ENCODE data around the gene TNFRSF13B.
"Not testable (repeated sequence)": the region's sequence is repeated elsewhere in the genome, so short reads cannot be mapped to it uniquely, and the experiment has no call there.

The TNFRSF13B gene

DNA sequence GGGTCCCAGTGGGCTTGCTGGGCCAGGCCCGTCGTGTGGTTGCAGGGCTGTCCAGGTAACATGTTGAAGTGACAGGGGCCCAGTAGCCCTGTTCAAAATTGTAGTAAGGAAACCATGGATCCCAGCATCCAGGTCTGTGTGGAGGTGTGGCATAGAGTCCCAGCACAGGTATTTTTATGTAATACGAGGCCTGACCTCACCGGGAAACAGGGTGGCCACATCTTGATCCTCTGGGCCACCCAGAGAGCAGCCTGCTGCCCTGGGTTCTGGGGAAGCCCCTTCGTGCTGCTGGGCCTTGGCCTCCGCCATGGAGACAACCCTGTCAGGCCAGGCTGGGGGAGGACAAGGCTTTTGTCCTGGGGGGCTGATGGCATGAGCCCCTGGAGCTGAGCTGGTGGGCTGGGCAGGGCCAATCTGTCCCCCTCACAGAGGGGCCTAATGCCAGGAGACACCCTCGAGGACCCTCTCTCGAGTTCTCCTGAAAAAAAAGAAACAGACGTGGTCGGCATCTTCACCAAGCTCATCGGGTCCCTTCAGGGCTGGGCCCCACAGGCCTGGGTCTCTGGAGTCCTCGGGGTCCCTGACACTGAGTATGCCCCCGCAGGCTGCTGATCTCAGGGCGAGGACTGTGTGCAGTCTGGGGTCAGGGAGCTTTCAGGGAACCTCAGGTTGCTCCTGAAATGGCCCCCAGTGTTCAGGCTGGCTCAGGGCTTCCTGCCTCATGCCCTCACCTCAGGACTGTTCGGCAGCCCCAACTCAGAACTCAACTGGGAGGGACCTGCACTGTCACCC lies 47.8 kb downstream of the TNFRSF13B start:
- no peak for DNase-seq

DNA sequence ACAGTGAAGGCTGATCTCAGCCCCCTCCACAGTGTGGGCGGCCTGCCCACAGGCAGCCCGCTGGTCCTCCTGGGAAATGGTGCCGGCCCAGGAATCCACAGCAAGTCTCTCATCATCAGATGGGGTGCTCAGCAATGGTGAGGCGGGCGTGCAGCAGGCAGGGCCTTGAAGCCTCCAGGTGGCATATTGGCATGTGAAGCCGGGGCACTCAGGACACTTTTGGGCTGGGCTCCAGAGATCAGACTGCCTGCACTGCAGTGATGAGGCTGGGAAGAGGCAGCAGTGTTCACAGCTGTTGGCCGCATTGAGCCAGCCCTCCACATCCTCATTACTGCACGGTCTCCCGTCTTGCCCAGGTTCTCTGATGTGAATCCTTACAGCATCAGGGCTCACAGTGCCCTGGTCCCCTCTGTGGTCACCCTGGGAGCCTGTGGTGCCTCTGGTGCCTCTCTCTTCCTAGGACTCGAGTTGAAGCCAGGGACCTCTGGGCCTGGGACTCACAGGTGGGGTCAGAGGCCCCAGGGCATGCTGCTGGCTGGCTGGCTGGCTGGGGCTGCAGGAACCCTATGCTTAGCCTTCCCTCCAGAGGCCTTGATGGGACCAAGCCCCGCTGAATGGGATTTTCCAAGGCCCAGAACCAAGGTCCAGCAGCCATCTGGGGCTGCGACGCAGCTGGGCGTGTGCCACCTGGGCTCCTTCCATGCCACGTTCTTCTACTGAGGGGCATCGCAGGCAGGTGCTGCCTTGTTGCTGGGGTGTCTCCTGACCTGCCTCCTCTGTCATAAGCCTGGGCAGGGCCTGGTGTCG lies 48.6 kb downstream of the TNFRSF13B start:
- no peak for DNase-seq

DNA sequence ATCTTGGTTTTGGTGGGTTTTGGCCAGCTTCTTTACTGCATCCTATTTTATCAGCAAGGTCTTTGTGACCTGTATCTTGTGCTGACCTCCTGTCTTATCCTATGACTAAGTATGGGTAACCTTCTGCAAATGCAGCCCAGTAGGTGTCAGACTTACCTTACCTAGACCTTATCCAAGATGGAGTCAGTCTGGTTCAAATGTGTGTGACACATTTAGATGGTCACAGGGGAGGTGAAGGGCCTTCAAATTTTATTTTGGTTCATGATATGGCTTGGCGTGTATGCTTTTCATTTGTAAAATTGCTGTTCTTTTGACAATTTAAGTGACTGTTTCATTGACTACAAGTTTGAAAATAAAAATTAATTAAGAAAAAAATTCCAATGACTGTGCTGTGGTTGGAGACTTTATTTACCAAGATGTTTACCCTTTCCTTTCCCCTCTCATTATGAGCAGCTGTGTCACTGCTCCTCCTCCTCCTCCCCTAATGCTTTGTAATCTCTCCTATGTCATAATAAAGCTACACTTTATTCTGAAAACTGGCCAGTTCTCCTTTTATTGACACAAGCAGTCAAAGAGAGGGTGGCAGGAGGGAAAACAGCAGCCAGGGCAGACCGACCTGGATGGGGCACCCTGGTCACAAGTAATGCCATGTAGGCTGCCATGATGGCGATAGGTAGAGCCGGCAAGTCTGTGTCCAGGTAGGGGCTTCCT lies 49.4 kb downstream of the TNFRSF13B start:
- DNase-seq = peak; percentile 16

DNA sequence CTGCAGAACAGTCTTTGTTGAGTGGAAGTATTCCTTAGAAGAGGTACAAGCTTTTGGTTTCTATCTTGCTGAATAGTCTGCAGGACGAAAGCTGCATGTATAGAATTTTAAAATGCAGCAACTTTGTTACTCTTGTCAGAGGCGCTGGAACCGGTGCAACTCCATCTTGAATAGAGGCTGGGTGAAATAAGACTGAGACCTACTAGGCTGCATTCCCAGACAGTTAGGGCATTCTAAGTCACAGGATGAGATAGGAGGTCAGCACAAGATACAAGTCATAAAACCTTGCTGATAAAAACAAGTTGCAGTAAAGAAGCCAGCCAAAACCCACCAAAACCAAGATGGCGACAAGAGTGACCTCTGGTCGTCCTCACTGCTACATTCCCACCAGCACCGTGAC lies 50.5 kb downstream of the TNFRSF13B start:
- not testable (repeated sequence) for DNase-seq

DNA sequence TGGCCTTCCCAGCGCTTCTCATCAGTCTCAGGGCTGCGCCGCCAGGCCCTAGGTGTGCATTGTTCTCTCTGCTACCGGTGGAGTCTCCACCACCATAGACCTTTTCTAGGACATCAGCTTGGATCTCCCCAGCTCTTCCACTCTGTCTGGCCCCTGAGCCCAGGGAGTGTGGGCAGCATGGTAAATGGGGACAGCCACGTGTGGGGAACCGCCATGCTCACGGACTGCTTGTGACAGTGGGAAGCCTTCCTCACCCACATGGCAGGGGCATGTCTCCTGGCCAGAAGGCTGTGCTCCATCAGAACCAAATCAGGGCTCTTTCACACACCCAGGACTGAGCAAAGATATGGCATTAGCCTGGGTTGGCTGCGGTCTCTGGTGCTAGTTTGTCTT lies 51.3 kb downstream of the TNFRSF13B start:
- DNase-seq = no peak

DNA sequence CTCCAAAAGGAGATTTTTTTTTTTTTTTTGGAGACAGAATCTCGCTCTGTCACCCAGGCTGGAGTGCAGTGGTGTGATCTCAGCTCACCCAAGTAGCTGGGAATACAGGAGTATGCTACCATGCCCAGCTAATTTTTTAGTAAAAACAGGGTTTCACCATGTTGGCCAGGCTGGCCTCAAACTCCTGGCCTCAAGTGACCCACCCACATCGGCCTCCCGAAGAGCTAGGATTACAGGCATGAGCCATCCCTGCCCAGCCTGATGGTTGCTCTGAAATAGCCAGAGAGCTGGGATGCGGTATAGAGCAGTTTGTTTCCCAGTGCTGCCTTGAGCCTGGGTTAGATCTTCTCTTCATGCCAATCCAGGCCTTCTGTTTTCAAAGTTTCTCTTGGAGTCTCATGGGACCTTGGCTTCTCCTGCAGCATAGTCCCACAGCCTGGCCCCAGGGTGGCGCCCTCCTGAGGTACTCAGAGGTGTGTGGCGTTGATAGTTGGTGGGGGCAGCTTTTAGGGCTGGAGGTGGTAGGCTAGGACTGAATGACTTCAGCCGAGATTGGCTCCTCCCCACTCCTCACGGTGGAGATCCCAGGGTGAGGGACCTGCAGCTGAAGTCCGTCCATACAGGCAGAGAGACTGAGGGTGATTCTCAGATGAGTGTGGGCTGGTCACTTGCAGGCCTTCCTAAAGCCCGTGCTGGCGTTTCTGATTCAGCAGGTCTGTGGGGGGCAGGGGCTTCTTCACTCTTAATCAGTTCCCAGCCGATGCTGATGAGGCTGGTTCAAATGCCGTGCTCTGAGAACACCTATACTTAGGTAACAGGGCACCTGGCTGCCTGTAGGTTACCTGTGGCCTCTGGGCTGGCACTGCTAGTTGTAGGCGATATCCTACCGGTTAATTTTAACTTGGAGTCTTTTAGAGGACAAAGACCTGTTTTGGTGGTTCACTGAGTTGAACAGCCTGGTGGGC lies 52.0 kb downstream of the TNFRSF13B start:
- DNase-seq = no peak

DNA sequence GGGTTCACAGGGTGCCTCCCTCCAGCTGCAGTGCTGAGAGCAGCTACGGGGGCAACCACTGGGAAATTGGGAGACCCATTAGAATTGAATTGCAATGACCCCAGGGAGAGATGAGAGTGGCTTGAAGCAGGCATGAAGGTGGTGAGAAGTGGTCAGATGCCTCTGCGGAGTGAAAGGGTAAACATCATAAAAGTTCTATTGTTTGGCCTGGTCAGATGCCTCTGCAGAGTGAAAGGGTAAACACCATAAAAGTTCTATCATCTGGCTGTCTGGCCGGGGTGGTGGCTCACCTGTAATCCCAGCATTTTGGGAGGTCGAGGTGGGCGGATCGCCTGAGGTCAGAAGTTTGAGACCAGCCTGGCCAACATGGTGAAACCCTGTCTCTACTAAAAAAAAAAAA lies 53.5 kb downstream of the TNFRSF13B start:
- DNase-seq = no peak

DNA sequence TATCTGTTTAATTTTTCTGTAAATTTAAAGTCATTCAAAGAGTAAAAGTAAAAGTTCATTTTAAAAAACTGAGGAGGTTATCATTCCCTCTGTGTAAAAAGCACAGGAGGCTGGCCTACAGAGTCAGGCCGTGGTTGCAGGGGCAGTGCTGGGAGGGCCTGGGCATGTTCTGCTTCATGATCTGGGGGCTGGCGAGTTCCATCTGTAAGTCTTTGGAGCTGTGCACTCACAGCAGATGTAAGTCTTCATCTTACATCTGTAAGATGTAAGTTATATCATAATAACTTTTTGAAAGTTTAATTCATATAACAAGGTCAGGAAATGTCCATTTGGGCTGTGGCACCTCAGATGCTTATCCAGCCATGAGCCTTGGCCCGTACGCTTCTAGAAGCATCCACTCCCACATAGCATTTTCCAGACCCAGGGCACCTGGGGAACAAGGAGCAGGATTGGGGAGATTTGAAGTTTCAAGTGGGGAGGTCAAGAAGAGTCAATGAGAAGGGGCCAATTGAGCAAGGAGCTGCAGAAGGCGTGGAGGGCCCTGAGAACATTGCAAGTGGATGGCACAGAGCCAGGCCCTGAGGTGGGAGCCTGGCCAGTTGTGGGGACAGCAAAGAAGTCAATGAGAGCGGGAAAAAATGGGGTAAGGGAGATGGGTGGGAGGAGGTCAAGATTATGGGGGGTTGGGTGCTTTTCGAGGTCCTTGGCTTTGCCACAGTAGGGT lies 54.1 kb downstream of the TNFRSF13B start:
- DNase-seq = no peak

DNA sequence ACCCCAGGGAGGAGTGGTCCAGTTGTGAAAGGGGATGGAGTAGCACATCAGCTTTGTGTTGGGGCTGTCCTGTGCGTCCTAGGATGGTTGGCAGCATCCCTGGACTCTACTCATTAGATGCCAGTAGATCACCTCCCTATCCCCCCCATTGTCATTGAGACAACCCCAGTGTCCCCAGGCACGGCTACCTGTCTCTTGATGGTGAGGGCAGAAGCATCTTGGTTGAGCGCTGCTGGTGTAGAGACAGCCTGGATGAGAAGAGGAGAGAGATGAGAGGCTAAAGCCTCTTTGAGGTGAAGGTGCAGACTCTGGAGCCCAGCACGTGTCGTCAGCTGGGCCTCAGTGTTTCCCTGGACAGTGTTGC lies 55.4 kb downstream of the TNFRSF13B start:
- no peak for DNase-seq

DNA sequence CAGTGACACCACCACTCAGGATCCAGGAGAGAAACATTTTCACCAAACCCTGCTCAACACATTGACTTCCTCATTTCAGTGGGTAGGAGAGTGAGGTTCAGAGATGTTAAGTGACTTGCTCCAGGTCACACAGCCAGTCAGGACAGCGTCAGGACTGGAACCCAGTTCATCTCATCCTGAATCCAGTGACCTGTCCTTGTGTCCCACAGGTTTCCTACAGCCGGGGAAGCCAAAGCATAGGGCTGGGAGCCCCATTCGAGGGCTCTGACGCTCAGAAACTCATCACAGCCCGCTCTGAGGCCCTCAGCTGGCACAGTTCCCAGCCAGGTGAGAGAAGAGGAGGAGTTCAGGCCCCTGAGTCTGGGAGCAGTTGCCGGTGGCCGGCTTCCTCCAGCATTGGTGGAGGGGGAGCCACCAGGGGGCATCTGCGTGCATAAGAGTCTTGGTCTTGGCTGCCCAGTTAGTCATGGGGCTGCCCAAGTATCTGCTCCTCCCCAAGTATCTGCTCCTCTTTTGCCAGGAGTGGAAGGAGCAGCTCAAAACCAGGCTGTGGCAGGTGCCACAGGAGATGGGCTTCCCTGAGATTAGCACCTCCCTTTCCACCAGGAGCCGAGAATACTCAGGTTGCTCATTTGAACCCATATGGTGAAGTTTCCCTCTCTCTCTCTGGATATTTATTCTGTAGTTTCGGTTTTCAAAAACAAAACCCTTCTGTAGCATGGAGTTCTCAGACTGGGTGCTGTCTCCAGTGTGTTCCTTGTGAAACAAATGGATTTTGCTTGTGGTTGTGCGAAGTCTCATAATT lies 56.0 kb downstream of the TNFRSF13B start:
- peak; percentile 50 for DNase-seq

DNA sequence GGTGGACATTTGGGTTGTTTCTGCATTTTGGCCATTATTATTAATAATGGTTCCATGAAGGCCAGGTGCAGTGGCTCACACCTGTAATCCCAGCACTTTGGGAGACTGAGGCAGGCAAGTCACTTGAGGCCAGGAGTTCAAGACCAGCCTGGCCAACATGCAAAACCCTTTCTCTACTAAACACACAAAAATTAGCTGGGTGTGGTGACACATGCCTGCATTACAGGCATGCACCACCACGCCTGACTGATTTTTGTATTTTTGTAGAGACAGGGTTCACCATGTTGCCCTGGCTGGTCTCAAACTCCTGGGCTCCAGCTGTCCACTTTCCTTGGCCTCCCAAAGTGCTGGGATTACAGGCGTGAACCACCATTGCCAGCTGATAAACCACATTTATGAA lies 58.5 kb downstream of the TNFRSF13B start:
- no peak for DNase-seq

DNA sequence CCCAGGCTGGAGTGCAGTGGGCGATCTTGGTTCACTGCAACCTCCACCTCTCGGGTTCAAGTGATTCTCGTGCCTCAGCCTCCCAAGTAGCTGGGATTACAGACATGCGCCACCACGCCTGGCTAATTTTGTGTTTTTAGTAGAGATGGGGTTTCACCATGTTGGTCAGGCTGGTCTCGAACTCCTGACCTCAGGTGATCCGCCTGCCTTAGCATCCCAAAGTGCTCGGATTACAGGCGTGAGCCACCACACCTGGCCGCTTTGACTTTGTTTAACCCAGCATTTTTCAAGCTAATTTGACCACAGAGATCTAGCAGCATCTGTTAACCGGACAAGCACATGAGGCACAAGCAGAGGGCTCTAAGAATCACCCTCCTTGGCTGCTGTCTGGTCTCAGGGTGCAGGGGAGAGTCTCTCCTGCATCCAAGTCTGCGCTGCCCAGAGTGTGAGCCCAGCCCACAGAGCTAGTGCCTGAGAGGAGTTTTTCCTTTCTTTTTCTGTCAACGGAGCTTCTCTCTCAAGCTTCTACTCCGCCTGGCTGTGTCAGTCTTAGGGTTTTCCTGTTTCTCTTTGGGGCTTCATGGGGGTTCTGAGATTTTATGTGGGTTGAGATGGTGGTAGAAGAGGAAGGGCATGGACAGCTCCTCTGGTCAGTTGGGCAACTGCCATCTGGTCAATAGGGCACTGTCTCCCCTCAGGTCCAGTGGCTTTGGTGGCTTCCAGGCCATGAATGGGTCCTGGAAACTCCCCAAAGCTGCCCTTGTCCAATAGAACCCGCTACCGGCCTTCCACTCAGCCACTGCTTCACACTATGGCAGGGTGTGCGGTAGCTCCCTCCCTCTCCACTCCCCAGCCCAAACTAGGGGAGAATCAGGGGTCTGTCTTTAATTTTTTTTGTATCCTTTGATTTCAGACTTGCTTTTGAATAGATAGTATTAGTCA lies 59.6 kb downstream of the TNFRSF13B start:
- DNase-seq = no peak

DNA sequence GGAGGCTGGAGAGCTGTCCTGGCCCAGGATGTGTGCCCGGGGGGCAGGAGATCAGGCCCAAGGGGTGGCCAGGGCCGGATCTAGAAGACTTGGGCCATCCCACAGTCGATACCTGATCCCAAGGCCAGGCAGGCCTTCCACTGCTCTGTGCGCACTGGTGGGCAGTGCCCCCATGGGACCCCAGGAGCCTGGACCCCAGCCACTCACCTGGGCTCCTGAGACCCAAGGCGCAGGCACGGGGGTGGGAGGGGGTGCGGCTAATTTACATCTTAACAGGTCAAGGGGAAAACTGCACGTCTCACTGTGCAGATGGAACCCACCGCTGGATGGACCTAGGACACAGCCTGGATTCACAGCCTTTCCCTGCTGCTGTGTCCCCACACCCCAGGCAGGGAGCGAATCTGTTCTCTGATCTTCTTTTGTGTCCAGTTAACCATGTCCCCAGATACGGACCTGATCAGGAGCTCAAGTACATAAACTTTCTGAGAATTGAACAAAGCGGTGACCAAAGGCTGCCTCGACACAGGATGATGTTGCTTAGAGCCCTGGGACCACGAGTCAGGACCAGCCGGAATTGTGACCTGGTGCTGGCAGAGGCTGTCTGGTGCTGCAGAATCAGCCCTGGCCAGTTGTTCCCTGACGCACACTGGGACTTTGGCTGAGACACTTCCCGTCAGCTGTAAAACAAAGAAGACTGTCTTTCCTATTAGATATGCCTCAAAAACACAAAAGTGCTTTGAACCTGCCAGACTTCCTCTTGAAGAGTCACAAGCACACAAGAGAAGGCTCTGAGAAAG lies 60.6 kb downstream of the TNFRSF13B start:
- DNase-seq = no peak

DNA sequence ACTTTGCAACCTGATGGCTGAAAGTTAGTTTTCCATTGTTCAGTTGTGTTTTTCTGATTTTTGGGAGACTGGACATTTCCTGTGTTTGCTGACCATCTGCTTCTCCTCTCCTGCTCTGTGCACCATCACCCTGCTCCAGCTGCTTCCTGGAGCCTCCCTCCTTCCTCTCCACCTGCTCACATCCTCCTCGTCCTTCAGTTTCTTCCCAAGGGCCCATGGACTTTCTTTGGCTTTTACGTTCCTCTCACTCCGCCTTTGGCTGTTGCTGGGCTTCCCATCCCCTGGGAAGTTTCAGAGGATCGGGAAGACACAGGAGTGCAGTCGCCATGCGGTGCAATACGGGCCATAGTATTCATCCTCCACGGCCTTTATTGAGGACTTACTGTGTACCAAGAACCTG lies 61.6 kb downstream of the TNFRSF13B start:
- DNase-seq = no peak

DNA sequence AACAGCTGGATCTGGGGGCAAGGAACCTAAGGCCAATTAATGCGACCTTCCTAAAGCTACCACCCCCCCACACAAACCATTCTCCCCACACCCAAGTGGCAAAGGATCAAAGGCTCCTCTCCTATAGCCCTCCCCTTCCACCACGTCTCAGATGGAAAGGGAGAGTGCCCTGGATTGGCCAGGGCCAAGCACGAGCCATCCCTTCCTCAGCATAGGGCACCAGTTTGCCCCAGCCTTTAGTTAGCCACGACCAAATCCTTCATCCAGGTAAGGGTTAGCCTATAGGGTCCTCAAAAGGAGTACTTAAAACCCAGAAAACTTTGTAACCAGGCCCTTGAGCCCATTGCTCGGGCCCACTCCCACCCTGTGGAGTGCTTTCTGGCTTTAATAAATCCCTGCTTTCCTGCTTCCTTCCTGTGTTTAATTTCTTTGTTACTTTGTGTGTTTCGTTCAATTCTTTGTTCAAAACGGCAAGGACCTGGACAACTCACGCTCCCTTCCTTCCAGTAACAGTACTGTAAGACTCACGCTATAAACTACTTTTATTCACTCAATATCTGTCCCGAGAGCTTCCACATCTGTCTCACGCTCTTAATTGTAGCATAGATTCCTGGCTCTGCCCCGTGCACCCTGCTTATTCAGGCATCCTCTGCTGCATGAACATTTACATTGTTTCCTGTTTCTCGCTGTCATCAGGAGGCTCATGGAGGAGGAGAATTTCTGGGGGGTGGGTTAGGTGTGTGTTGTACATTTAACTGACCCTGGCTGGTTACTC lies 62.3 kb downstream of the TNFRSF13B start:
- peak; percentile 10 for DNase-seq

DNA sequence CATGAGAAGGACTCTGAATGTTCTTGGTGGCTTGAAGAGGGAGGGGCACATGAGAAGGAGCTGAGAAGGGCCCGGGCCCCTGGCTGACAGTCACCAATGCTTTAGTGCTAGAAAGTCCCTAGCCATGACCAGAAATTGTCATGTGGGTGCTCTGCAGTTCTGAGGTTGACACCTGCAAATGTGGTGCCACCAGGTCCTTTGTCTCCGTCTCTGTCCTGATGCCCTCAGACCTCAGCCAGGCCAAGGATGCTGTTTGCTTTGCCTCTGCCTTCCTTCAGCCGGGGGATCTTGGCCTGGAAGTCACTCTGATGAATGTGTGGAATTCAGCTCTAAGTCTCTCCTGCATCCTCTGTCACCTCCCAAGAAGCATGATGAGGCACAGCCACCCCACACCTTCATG lies 63.6 kb downstream of the TNFRSF13B start:
- DNase-seq = no peak

DNA sequence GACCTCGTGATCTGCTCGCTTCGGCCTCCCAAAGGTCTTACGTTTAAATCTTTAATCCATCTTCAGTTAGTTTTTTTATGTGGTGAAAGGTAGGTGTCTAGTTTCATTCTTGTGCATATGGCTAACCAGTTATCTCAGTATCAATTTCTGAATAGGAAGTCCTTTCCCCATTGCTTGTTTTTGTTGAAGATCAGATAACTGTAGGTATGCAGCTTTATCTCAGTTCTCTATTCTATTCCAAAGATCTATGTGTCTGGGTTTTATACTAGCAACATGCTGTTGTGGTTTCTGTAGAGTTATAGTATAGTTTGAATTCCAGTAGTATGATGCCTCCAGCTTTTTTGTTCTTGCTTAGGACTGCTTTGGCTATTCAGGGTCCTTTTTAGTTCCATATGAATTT lies 65.2 kb downstream of the TNFRSF13B start:
- DNase-seq = peak; percentile 76

DNA sequence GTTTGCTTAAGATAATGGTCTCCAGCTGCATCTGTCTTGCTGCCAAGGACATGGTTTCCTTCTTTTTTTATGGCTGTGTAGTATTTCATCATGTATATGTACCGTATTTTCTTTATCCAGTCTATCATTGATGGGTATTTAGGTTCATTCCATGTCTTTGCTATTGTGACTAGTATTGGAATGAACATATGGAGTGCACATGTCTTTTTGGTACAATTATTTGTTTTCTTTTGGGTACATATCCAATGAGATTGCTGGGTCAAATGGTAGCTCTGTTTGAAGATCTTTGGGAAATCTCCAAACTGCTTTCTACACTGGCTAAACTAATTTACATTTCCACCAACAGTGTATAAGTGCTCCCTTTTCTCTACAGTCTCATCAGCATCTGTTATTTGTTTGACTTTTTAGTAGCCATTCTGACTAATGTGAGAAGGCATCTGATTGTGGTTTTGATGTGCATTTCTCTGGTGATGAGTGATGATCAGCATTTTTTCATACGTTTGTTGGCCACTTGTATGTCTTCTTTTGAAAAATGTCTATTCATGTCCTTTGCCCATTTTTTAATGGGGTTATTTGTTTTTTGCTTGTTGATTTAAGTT lies 66.2 kb downstream of the TNFRSF13B start:
- peak; percentile 97 for DNase-seq
